Coronary artery (tissue), 2 donors: Measurements from ENCODE around the gene AFMID.
A peak's percentile ranks its signal among the peaks of the same experiment; 100 is the strongest.

Source experiments
- DNase-seq: peaks from one replicate; pipeline ENCODE4 v3.0.0-alpha.2; 2017; ENCODE audit warnings: low spot score
- H3K27ac ChIP-seq, 2 donors: fragments of 200-600 bp; sonication (generic); one replicate each; pipeline ENCODE4 v1.5.1; 2016 to 2019
- H3K4me3 ChIP-seq: fragments of 200-600 bp; sonication (generic); 2 replicates; pipeline ENCODE4 v1.5.1; 2016; ENCODE audit warnings: mild to moderate bottlenecking, moderate library complexity
- TF ChIP-seq, protein P1 (sequence below): fragments of 200-600 bp; sonication (generic); IDR thresholded peaks from one replicate; pipeline ENCODE4 v1.5.1; 2019; ENCODE audit warnings: antibody characterized with exemption

Gene AFMID

DNA sequence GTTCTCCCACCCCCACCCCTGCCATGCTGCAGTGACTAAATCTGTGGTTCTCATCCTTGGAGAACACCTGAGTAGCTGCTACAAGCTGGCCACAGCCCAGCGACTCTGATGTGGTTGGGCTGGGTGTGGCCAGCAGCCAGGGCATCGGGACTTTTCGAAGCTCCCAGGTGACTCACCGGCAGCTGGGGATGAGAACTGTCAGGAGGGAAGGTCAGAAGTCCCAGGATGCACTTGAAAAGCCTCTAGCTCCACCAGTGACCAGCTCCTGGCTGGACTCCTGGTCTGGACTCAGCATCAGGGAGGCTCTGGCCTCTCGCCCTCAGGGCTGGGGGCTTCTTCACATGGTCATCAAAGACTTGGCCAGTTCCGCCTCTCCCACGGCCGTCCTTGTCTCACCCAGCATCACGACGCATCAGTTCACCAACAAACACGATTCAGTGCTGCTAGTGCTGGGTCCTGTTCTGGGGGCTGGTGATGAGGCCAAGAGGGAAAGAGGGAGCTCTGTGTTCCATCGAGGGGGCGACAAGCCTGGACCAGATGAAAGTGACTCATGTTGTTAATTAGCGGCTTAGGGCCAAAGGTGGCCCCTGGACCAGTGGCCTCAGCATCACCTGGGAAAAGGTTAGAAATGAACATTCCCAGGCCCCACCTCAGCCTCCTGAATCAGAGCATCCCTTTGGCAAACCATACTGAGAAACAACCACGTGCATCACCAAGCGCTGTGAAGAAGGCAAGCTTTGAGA is 44.9 kb upstream of the AFMID start:
- H3K4me3 ChIP-seq = no peak overlapping the region
- TF ChIP-seq, protein P1, sequence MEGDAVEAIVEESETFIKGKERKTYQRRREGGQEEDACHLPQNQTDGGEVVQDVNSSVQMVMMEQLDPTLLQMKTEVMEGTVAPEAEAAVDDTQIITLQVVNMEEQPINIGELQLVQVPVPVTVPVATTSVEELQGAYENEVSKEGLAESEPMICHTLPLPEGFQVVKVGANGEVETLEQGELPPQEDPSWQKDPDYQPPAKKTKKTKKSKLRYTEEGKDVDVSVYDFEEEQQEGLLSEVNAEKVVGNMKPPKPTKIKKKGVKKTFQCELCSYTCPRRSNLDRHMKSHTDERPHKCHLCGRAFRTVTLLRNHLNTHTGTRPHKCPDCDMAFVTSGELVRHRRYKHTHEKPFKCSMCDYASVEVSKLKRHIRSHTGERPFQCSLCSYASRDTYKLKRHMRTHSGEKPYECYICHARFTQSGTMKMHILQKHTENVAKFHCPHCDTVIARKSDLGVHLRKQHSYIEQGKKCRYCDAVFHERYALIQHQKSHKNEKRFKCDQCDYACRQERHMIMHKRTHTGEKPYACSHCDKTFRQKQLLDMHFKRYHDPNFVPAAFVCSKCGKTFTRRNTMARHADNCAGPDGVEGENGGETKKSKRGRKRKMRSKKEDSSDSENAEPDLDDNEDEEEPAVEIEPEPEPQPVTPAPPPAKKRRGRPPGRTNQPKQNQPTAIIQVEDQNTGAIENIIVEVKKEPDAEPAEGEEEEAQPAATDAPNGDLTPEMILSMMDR = no peak
- peak; percentile 62 for DNase-seq
- no peak overlapping the region for H3K27ac ChIP-seq

DNA sequence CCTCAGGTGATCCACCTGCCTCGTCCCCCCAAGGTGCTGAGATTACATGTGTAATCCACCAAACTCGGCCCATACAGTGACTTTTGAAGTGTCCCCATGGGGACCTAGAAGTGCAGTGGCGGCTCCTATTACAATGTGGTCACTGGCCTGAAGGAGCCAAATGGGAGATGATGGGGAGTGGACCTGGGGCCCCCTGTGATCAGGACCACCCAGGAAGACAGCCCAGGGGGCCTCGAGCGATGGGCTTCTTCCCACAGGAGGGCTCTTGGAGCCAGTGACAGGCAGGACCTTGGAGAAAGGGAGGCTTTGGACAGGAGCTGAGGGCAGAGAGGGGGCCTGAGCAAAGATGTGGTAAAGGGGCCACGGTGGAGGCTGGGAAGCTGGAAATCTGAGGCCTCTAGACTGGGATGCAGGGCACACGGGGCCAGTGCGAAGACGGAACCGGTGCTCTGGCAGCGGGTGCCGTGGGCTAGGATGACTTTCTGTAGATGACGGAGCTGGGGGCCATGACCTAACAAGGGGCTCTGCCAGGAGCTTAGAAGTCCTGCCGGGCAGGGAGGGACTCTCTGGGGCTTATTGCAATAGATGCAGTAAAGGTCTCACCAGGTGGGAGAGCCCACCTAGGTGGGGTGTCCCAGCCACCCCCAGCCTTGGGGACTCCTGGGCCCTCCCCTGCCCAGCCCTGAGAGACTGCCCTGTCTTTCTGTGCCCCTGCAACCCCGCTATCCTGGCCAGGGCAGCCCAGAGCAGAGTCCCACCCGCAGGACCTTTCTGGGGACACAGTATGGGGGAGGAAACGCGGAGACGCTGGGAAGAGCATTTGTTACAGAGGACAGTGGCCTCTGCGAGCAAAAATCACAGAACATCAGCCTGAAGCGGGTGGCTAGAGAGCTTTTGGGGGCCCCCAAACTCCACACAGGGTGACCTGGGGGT is 43.7 kb upstream of the AFMID start:
- no peak overlapping the region for H3K4me3 ChIP-seq
- TF ChIP-seq, protein P1 = no peak
- peak overlapping the region in 1 of 2 donors; percentile 83 for H3K27ac ChIP-seq
- DNase-seq = no peak

DNA sequence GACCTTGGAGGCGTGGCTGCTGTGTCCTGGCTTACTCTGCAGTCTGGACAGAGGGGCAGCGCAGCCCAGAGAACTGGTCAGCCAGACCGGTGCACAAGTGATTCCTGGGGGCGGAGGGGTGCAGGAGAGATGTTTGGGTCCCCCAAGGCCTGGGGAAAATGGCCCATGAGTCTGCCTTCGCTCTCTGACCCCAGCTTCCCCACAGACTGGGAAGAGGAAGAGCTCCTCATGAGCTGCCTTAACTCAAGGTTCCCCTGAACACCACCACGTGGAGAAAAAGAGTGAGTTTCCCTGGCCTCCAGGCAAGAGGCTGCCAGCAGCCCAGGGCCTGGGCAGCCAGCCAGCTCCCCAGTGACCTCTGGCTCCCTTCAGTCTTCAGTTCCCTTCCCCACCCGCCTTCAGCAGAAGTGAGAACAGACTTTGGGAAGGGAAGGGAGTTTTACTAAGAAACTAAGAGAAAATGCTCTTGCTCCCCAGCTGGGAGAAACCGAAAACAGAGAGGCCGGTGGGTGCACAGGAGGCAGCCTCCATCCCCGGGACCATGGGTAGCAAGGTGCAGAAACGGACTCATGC is 42.9 kb upstream of the AFMID start:
- Histone ChIP-seq H3K27ac (peak overlapping the region in 1 of 2 donors; percentile 83), H3K4me3 (peak overlapping the region; percentile 38)
- peak; percentile 81 for DNase-seq
- TF ChIP-seq, protein P1 = no peak

DNA sequence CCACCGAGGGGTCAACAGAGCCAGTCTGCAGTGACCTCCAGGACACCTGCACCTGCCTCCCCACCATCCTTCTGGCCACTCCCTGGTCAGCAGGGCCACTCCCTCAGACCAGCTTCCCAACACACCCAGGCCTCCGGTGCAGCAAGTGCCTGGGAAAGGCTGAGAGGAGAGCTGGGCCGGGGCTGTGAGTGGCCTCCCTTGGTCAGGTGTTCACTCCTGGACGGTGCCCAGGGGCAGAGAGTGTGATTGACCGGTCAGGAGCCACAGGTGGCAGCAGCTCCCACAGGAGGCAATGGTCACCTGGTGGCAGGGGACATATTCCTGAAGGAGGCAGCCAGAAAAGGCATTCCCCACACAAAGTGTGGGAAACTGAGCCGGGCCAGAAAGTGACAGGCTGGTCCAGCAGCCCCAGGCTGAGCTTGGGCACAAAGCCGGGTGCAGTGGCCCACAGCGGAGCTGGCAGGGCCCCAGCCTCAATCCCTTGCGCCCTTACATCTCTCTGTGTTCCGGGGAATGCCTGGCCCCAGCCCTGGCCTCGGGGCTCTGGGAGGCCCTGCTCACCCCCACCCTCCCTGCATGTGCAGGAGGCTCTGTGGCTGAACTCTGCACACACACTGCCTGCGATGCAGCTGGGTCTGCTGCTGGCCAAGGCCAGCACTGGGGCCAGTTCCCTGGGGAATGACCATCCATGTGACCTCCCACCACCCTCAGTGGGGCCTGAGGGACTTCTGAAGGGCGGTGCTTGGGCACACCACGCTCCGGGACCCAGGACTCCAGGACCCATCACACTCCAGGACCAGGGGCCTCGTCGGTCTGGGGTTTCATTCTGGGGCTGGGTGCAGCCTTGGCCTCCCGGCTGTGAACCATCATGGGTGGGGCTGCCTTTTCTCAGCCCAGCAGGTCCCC is 42.2 kb upstream of the AFMID start:
- TF ChIP-seq, protein P1 = no peak
- Histone ChIP-seq H3K27ac (peak overlapping the region in 1 of 2 donors; percentile 83), H3K4me3 (peak overlapping the region; percentile 38)
- DNase-seq = peak; percentile 70

DNA sequence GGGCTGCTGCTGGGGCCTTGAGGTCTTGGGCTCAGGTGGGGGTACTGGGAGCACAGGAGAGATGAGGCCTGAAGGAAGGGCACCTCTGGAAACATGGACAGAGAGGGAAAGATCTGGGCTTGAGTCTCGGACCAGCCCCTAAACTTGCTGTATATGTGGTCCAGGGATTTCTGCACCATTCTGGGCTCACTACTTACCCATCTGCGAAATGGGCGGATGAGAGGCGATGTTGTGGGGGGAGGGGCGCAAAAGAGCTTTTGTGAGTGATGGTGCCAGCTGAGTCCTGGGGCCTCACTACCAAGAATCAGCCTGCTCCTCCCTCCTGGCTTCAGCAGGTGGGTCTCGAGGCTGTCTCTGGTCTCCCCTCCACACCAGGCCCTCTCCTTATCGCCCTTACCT is 40.7 kb upstream of the AFMID start:
- Histone ChIP-seq H3K27ac (no peak overlapping the region), H3K4me3 (no peak overlapping the region)
- TF ChIP-seq, protein P1 = no peak
- DNase-seq = no peak

DNA sequence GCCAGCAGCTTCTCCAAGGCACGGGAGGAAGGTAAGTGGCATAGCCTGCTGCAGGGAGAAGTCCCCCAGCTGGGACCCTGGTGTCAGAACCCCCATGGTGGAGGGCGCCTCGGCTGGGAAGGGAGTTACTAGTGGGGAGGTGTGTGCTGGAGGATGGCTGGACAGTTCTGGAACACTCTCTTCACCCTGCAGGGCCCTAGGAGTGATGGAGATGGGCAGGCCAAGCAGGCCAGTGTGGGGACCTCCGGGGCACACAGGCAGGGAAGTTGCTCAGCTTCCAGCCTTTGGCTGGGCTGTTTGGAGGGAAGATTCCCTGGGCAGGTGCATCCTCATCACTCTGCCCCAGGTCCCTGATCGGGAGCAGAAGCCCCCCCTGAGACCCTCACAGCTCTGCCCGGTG is 40.3 kb upstream of the AFMID start:
- H3K27ac ChIP-seq = no peak overlapping the region
- no peak overlapping the region for H3K4me3 ChIP-seq
- no peak for DNase-seq
- TF ChIP-seq, protein P1 = no peak
